Endothelial cell of umbilical vein (primary cell): ENCODE data around the gene PLD1. TPM values are rescaled to one million over a fixed set of nuclear protein-coding genes. Genes with fewer than 3 reads are reported as not detected.
A peak's percentile ranks its signal among the peaks of the same experiment; 100 is the strongest.

Experiments used
- BruUV-seq: library from RNA; stranded (reverse); fragments of 400-500 nt; replicated peaks from 2 replicates; lab custom pipeline; 2021; lab: Mats Ljungman, UMichigan
- CTCF ChIA-PET: fragments of 300-600, 350-600 bp; sonication (Branson Sonifier 250); formaldehyde crosslinking; loops from one replicate; lab custom pipeline; 2021; ENCODE audit warnings: antibody characterized with exemption, inconsistent platforms; lab: Charles Lee
- POLR2A ChIA-PET: fragments of 300-600, 350-600 bp; sonication (Branson Sonifier 250); formaldehyde crosslinking; loops from one replicate; lab custom pipeline; 2021; ENCODE audit warnings: antibody characterized with exemption, inconsistent platforms; lab: Charles Lee
- DNase-seq: peaks from one replicate; pipeline ENCODE4 v3.0.0-alpha.2; 2011; ENCODE audit warnings: low read depth, low spot score
- FAIRE-seq: peaks from 2 replicates; lab custom pipeline; 2011; peaks lifted over from hg19 to GRCh38; lab: Jason Lieb, UNC
- H2AFZ ChIP-seq: 2 replicates; pipeline ENCODE4 v1.6.0; 2012; ENCODE audit warnings: low read depth, low read length, control low read depth, inconsistent platforms
- H3K27ac ChIP-seq: 2 replicates; pipeline ENCODE4 v1.5.1; 2011; ENCODE audit warnings: low read depth, mild to moderate bottlenecking, control low read depth, low read length, moderate library complexity; ENCODE audit not compliant: insufficient read depth
- H3K27me3 ChIP-seq, 2 experiments: 2 replicates each; pipeline versions ENCODE4 v1.6.0 to v1.6.1; 2011; ENCODE audit warnings: low read length in 2 of 2, mixed read lengths in 1 of 2; ENCODE audit not compliant: control insufficient read depth in 2 of 2, insufficient read depth in 2 of 2
- H3K36me3 ChIP-seq, 2 experiments: 2 replicates in 1 of 2; 3 replicates in 1 of 2; pipeline ENCODE4 v1.5.1; 2011; ENCODE audit warnings: low read length in 2 of 2, mild to moderate bottlenecking in 1 of 2, moderate library complexity in 1 of 2; ENCODE audit not compliant: control insufficient read depth in 2 of 2, insufficient read depth in 2 of 2; ENCODE audit errors: extremely low read depth in 1 of 2
- H3K4me1 ChIP-seq: 3 replicates; pipeline ENCODE4 v1.5.1; 2011; ENCODE audit warnings: mild to moderate bottlenecking, low read length; ENCODE audit not compliant: control insufficient read depth, insufficient read depth; ENCODE audit errors: extremely low read depth
- H3K4me2 ChIP-seq: 2 replicates; pipeline ENCODE4 v1.6.1; 2011; ENCODE audit warnings: low read length, control low read depth, mixed read lengths; ENCODE audit not compliant: insufficient read depth
- H3K4me3 ChIP-seq, 3 experiments: fragments of 200-600 bp in 1 of 3; sonication (generic), shearing (Covaris generic) in 1 of 3; replicated peaks in 1 of 3; 2 replicates each; pipeline ENCODE4 v1.5.1; 2011 to 2016; ENCODE audit warnings: control low read depth in 3 of 3, low read length in 3 of 3, mild to moderate bottlenecking in 2 of 3, inconsistent platforms in 1 of 3, low read depth in 1 of 3, moderate library complexity in 1 of 3; ENCODE audit not compliant: insufficient read depth in 1 of 3
- H3K79me2 ChIP-seq: 2 replicates; pipeline ENCODE4 v1.6.0; 2012; ENCODE audit warnings: low read length, inconsistent platforms; ENCODE audit not compliant: control insufficient read depth, insufficient read depth
- H3K9ac ChIP-seq: replicated peaks from 2 replicates; pipeline ENCODE3; 2011; ENCODE audit warnings: low read length, control low read depth; ENCODE audit not compliant: insufficient read depth; ENCODE audit errors: extremely low read depth
- H3K9me1 ChIP-seq: replicated peaks from 3 replicates; pipeline ENCODE4 v1.6.0; 2011; ENCODE audit warnings: mild to moderate bottlenecking, low read length; ENCODE audit not compliant: control insufficient read depth, insufficient read depth; ENCODE audit errors: extremely low read depth
- H3K9me3 ChIP-seq: replicated peaks from 2 replicates; pipeline ENCODE4 v1.5.1; 2012; ENCODE audit warnings: low read length, inconsistent platforms; ENCODE audit not compliant: control insufficient read depth, insufficient read depth
- H4K20me1 ChIP-seq: replicated peaks from 2 replicates; pipeline ENCODE3; 2011; ENCODE audit warnings: mild to moderate bottlenecking, low read length; ENCODE audit not compliant: control insufficient read depth, insufficient read depth; ENCODE audit errors: extremely low read depth
- EZH2 ChIP-seq: IDR thresholded peaks from 2 replicates; pipeline ENCODE4 v1.6.1; 2012; ENCODE audit warnings: borderline replicate concordance, low read depth, mild to moderate bottlenecking, moderate library complexity, low read length, inconsistent platforms; ENCODE audit not compliant: severe bottlenecking
- FOS ChIP-seq: IDR thresholded peaks from 2 replicates; pipeline ENCODE4 v1.6.1; 2011; ENCODE audit warnings: mild to moderate bottlenecking, low read length, moderate library complexity, borderline replicate concordance; ENCODE audit not compliant: insufficient read depth
- GATA2 ChIP-seq: IDR thresholded peaks from 2 replicates; pipeline ENCODE4 v1.7.0; 2011; ENCODE audit warnings: low read depth, mild to moderate bottlenecking, moderate library complexity, mixed read lengths, low read length; ENCODE audit not compliant: insufficient read length, insufficient read depth
- MAX ChIP-seq: IDR thresholded peaks from 2 replicates; pipeline ENCODE4 v1.6.1; 2011; ENCODE audit not compliant: insufficient read depth, insufficient read length
- MYC ChIP-seq: IDR thresholded peaks from one replicate; pipeline ENCODE4 v1.6.1; 2011; ENCODE audit warnings: mild to moderate bottlenecking, low read depth, low read length
- POLR2A ChIP-seq: IDR thresholded peaks from 2 replicates; pipeline ENCODE4 v1.6.1; 2012; ENCODE audit warnings: low read depth, mild to moderate bottlenecking, control low read depth, low read length
- POLR2AphosphoS5 ChIP-seq: IDR thresholded peaks from 2 replicates; pipeline ENCODE4 v1.6.1; 2012; ENCODE audit warnings: low read depth, mild to moderate bottlenecking, control low read depth, low read length, moderate library complexity; ENCODE audit not compliant: insufficient read depth
- dilution Hi-C: fragments of 300-500 bp; cut with MboI; formaldehyde crosslinking; loops from one replicate; pipeline ENCODE4 v1.15.0; 2019; ENCODE audit warnings: low sequenced_read_pairs; ENCODE audit not compliant: extremely low pct_ligation_motif_present
- intact Hi-C: fragments of 100-400 bp; cut with micrococcal nuclease; formaldehyde crosslinking; loops from one replicate; pipeline ENCODE4 v1.10.0; 2022
- polyA plus RNA-seq, 4 experiments: library from polyadenylated mRNA; depleted of rRNA in 3 of 4; stranded (reverse) in 3 of 4; unstranded in 1 of 4; fragments of >200 nt; gene quantifications; 2 replicates each; pipeline versions ENCODE4 v1.2.1 to v1.2.3, GENCODE V29; 2011 to 2012; ENCODE audit warnings: missing spikeins in 1 of 4
- total RNA-seq: library from RNA; stranded (reverse); gene quantifications from 2 replicates; pipeline ENCODE4 v1.2.3, GENCODE V29; 2021
- TF ChIP-seq, protein P1 (sequence below), 2 donors: IDR thresholded peaks; 1 replicate in 1 of 2; 2 replicates in 1 of 2; pipeline ENCODE4 v1.5.1; 2011; ENCODE audit warnings: low read length in 2 of 2, mild to moderate bottlenecking in 2 of 2, moderate library complexity in 2 of 2, control low read depth in 1 of 2, inconsistent platforms in 1 of 2, low read depth in 1 of 2; ENCODE audit not compliant: insufficient read depth in 1 of 2; ENCODE audit errors: extremely low read depth in 1 of 2

PLD1 gene
- total and polyA plus RNA-seq, 2 donors (not counting 3 experiments of a cell fraction or from before 2014, with no cell fraction given) = 42.0 to 108 TPM

GRCh38 chr3:171821778-171822358 lies 11.6 kb upstream of the PLD1 start:
- no peak overlapping the region for H3K27ac ChIP-seq
- H3K4me3 ChIP-seq = no peak overlapping the region
- no peaks in the 10 kb centered on the region for H3K27me3 ChIP-seq
- H3K79me2 ChIP-seq = no peaks in the 10 kb centered on the region
- H3K9me1 ChIP-seq = no peaks in the 10 kb centered on the region
- POLR2A ChIA-PET = no interaction called here
- DNase-seq (no peak), FAIRE-seq (no peak)
- intact Hi-C loops = no loop called here
- H4K20me1 ChIP-seq = no peaks in the 10 kb centered on the region
- peak; percentile 24 for TF ChIP-seq FOS
- TF ChIP-seq MAX = no peak
- BruUV-seq = no TSS peak
- H3K9ac ChIP-seq = no peak overlapping the region
- H3K36me3 ChIP-seq = no peaks in the 10 kb centered on the region
- H3K4me2 ChIP-seq = no peak overlapping the region
- H3K4me1 ChIP-seq = peaks cover 17% of the 10 kb centered on the region
- CTCF ChIA-PET = interaction anchor here (1.1 to 1.4 kb wide), 2 partner anchors 12 to 31 kb away, joined by 3 to 6 read pairs; partner anchors contain the start of gene PLD1
- H3K9me3 ChIP-seq = no peaks in the 10 kb centered on the region
- dilution Hi-C loops = no loop called here
- H2AFZ ChIP-seq = no peak overlapping the region

GRCh38 chr3:171821044-171821443 lies 10.8 kb upstream of the PLD1 start:
- TF ChIP-seq POLR2A = no peak
- TF ChIP-seq, protein P1, sequence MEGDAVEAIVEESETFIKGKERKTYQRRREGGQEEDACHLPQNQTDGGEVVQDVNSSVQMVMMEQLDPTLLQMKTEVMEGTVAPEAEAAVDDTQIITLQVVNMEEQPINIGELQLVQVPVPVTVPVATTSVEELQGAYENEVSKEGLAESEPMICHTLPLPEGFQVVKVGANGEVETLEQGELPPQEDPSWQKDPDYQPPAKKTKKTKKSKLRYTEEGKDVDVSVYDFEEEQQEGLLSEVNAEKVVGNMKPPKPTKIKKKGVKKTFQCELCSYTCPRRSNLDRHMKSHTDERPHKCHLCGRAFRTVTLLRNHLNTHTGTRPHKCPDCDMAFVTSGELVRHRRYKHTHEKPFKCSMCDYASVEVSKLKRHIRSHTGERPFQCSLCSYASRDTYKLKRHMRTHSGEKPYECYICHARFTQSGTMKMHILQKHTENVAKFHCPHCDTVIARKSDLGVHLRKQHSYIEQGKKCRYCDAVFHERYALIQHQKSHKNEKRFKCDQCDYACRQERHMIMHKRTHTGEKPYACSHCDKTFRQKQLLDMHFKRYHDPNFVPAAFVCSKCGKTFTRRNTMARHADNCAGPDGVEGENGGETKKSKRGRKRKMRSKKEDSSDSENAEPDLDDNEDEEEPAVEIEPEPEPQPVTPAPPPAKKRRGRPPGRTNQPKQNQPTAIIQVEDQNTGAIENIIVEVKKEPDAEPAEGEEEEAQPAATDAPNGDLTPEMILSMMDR (IDR thresholded peaks at IDR 0.05; ENCODE audit: extremely low read depth in 1 of 2, insufficient read depth in 1 of 2, low read depth in 1 of 2, low read length in 2 of 2) = no peak
- no peak for TF ChIP-seq MAX
- no peak for TF ChIP-seq POLR2AphosphoS5
- no peak for TF ChIP-seq GATA2
- no peak for TF ChIP-seq EZH2
- TF ChIP-seq MYC = no peak
- H3K79me2 ChIP-seq = no peaks in the 10 kb centered on the region
- no peak overlapping the region for H3K27ac ChIP-seq
- H3K4me1 ChIP-seq = peaks cover 17% of the 10 kb centered on the region
- H3K4me2 ChIP-seq = no peak overlapping the region
- ChIA-PET CTCF (no interaction called here), POLR2A (no interaction called here)
- H3K36me3 ChIP-seq = no peaks in the 10 kb centered on the region
- no peaks in the 10 kb centered on the region for H4K20me1 ChIP-seq
- intact Hi-C loops = no loop called here
- H3K9ac ChIP-seq = no peak overlapping the region
- no peaks in the 10 kb centered on the region for H3K9me1 ChIP-seq
- FAIRE-seq = no peak
- H3K9me3 ChIP-seq = no peaks in the 10 kb centered on the region
- dilution Hi-C loops = no loop called here
- no peak overlapping the region for H2AFZ ChIP-seq
- no peak for DNase-seq
- no peak overlapping the region for H3K4me3 ChIP-seq
- no TSS peak for BruUV-seq
- no peaks in the 10 kb centered on the region for H3K27me3 ChIP-seq
